ENCODE data around the gene NAT9.

GRCh38 chr17:74730491-74731346, 45.4 kb downstream of the NAT9 start:
- TF ChIP-seq POLR2A (IDR thresholded peaks at IDR 0.05; ENCODE audit: low read depth, low read length) (no peak), JUN (IDR thresholded peaks at IDR 0.05; ENCODE audit: borderline replicate concordance, insufficient read depth, insufficient read length, low read depth) (no peak), CTCF (IDR thresholded peaks at IDR 0.05; ENCODE audit: extremely low read depth in 1 of 2, insufficient read depth in 1 of 2, low read depth in 1 of 2, low read length in 2 of 2) (no peak), GATA2 (IDR thresholded peaks at IDR 0.05; ENCODE audit: insufficient read depth, insufficient read length, low read depth, low read length) (no peak)

Measured in endothelial cell of umbilical vein (primary cell).